IMR-90 (cell line): ENCODE measurements around the gene ZNF181. TPM values are rescaled to one million over a fixed set of nuclear protein-coding genes. Genes with fewer than 3 reads are reported as not detected.

Experiments used
- ATAC-seq: fragments of 200-7000 bp; cut with Tn5 transposase; 2 replicates; pipeline ENCODE4 v1.9.1; 2020; ENCODE audit warnings: low read depth, mild to moderate bottlenecking, moderate library complexity
- BruUV-seq: library from RNA; stranded (reverse); fragments of 400-500 nt; replicated peaks from 2 replicates; lab custom pipeline; 2021; lab: Mats Ljungman, UMichigan
- CTCF ChIA-PET: fragments of 300-600 bp; formaldehyde crosslinking; extraction: SDS; loops from one replicate; lab custom pipeline; 2021; ENCODE audit warnings: antibody characterized with exemption; lab: Yijun Ruan, JAX
- POLR2A ChIA-PET: fragments of 300-600 bp; sonication (Branson Sonifier 250); formaldehyde crosslinking; loops from one replicate; lab custom pipeline; 2022; ENCODE audit warnings: antibody characterized with exemption; ENCODE audit not compliant: unreplicated experiment; lab: Charles Lee
- DNase-seq: peaks from one replicate; pipeline ENCODE4 v3.0.0; 2013
- H2AFZ ChIP-seq: replicated peaks from 2 replicates; pipeline ENCODE3; 2013; ENCODE audit warnings: low read length, mild to moderate bottlenecking; ENCODE audit not compliant: poor library complexity
- H2AK5ac ChIP-seq: 2 replicates; pipeline ENCODE4 v1.6.1; 2013; ENCODE audit warnings: low read depth, low read length, inconsistent platforms
- H2AK9ac ChIP-seq: replicated peaks from 2 replicates; pipeline ENCODE3; 2013; ENCODE audit warnings: mild to moderate bottlenecking, low read depth, low read length, moderate library complexity; ENCODE audit not compliant: poor library complexity
- H2BK120ac ChIP-seq: 2 replicates; pipeline ENCODE4 v1.6.1; 2013; ENCODE audit warnings: low read depth, low read length, inconsistent platforms
- H2BK15ac ChIP-seq: 3 replicates; pipeline ENCODE4 v1.6.1; 2013; ENCODE audit warnings: low read depth, low read length, inconsistent platforms
- H2BK20ac ChIP-seq: 2 replicates; pipeline ENCODE4 v1.6.1; 2013; ENCODE audit warnings: low read depth, mild to moderate bottlenecking, inconsistent platforms, low read length, moderate library complexity
- H2BK5ac ChIP-seq: 2 replicates; pipeline ENCODE4 v1.6.1; 2013; ENCODE audit warnings: mild to moderate bottlenecking, low read depth, low read length, inconsistent platforms; ENCODE audit not compliant: poor library complexity, severe bottlenecking
- H3K14ac ChIP-seq: replicated peaks from 2 replicates; pipeline ENCODE4 v1.6.1; 2013; ENCODE audit warnings: low read depth, low read length, inconsistent platforms
- H3K18ac ChIP-seq: 2 replicates; pipeline ENCODE4 v1.6.1; 2013; ENCODE audit warnings: low read depth, low read length, control low read depth
- H3K23ac ChIP-seq: 2 replicates; pipeline ENCODE4 v1.6.1; 2013; ENCODE audit warnings: low read depth, low read length, inconsistent platforms
- H3K27ac ChIP-seq: 2 replicates; pipeline ENCODE4 v1.5.1; 2013; ENCODE audit warnings: mild to moderate bottlenecking, control low read depth, low read length; ENCODE audit not compliant: insufficient read depth
- H3K27me3 ChIP-seq: 2 replicates; pipeline ENCODE4 v1.6.1; 2013; ENCODE audit warnings: low read length; ENCODE audit not compliant: control insufficient read depth, insufficient read depth
- H3K36me3 ChIP-seq: 2 replicates; pipeline ENCODE4 v1.6.1; 2013; ENCODE audit warnings: low read length, mixed read lengths; ENCODE audit not compliant: control insufficient read depth, insufficient read depth
- H3K4ac ChIP-seq: 2 replicates; pipeline ENCODE4 v1.6.1; 2013; ENCODE audit warnings: low read depth, low read length, inconsistent platforms
- H3K4me1 ChIP-seq: 2 replicates; pipeline ENCODE4 v1.6.1; 2013; ENCODE audit warnings: low read length, mixed read lengths; ENCODE audit not compliant: control insufficient read depth, insufficient read depth
- H3K4me2 ChIP-seq: 2 replicates; pipeline ENCODE4 v1.6.1; 2013; ENCODE audit warnings: low read depth, mild to moderate bottlenecking, control low read depth, low read length, moderate library complexity
- H3K4me3 ChIP-seq: 2 replicates; pipeline ENCODE4 v1.5.1; 2013; ENCODE audit warnings: low read depth, mild to moderate bottlenecking, control low read depth, low read length, moderate library complexity; ENCODE audit not compliant: insufficient read depth
- H3K56ac ChIP-seq: 2 replicates; pipeline ENCODE4 v1.6.1; 2013; ENCODE audit warnings: low read length, inconsistent platforms; ENCODE audit not compliant: insufficient read depth; ENCODE audit errors: extremely low read depth
- H3K79me1 ChIP-seq, 2 experiments: 2 replicates each; pipeline ENCODE4 v1.6.1; 2013; ENCODE audit warnings: low read length in 2 of 2, inconsistent platforms in 1 of 2, low read depth in 1 of 2
- H3K9ac ChIP-seq: 2 replicates; pipeline ENCODE4 v1.6.1; 2013; ENCODE audit warnings: low read depth, low read length, control low read depth
- H3K9me1 ChIP-seq: 2 replicates; pipeline ENCODE4 v1.6.1; 2013; ENCODE audit warnings: low read length, inconsistent platforms; ENCODE audit not compliant: insufficient read depth
- H3K9me3 ChIP-seq: 2 replicates; pipeline ENCODE4 v1.6.1; 2013; ENCODE audit warnings: low read length; ENCODE audit not compliant: control insufficient read depth, insufficient read depth
- H4K20me1 ChIP-seq: 2 replicates; pipeline ENCODE4 v1.6.1; 2013; ENCODE audit warnings: low read length, inconsistent platforms; ENCODE audit not compliant: insufficient read depth
- H4K5ac ChIP-seq: 2 replicates; pipeline ENCODE4 v1.6.1; 2013; ENCODE audit warnings: mild to moderate bottlenecking, low read depth, low read length, control low read depth
- H4K8ac ChIP-seq, 2 experiments: 2 replicates each; pipeline ENCODE4 v1.6.1; 2013; ENCODE audit warnings: low read depth in 2 of 2, low read length in 2 of 2, control low read depth in 1 of 2, inconsistent platforms in 1 of 2
- H4K91ac ChIP-seq: 2 replicates; pipeline ENCODE4 v1.6.1; 2013; ENCODE audit warnings: low read depth, low read length, inconsistent platforms; ENCODE audit not compliant: insufficient read depth
- FOS ChIP-seq: fragments of 150-350 bp; IDR thresholded peaks from 2 replicates; pipeline ENCODE4 v1.6.1; 2016; ENCODE audit warnings: low read depth, low read length
- MAZ ChIP-seq: IDR thresholded peaks from 2 replicates; pipeline ENCODE4 v1.6.1; 2012; ENCODE audit warnings: low read depth, mild to moderate bottlenecking, low read length, improper control_type of control experiment, moderate library complexity, borderline replicate concordance
- MXI1 ChIP-seq: IDR thresholded peaks from 2 replicates; pipeline ENCODE4 v1.6.1; 2012; ENCODE audit warnings: low read depth, mild to moderate bottlenecking, low read length, moderate library complexity, borderline replicate concordance
- NFE2L2 ChIP-seq: fragments of 150-350 bp; IDR thresholded peaks from 2 replicates; pipeline ENCODE4 v1.6.1; 2016; ENCODE audit warnings: low read depth, mild to moderate bottlenecking, low read length
- RAD21 ChIP-seq: IDR thresholded peaks from 2 replicates; pipeline ENCODE4 v1.6.1; 2012; ENCODE audit warnings: low read length, improper control_type of control experiment
- SMC3 ChIP-seq: fragments of 150-350 bp; IDR thresholded peaks from 2 replicates; pipeline ENCODE4 v1.6.1; 2016; ENCODE audit warnings: low read depth, mild to moderate bottlenecking, antibody characterized with exemption, low read length, moderate library complexity
- WGBS, 2 experiments: methylation state at CpG; one replicate each; pipeline versions ENCODE4 v1.1.5 to v1.1.7; 2013; ENCODE audit warnings: missing lambda C conversion rate in 2 of 2; ENCODE audit not compliant: insufficient read length in 1 of 2; ENCODE audit errors: extremely low coverage in 2 of 2; 5-methylcytosine and 5-hydroxymethylcytosine counted together
- dilution Hi-C: fragments of 300-500 bp; cut with HindIII; formaldehyde crosslinking; loops from one replicate; pipeline ENCODE4 v1.14.3; 2018; ENCODE audit warnings: low sequenced_read_pairs; ENCODE audit not compliant: unreplicated experiment
- in situ Hi-C: fragments of 300-500 bp; cut with MboI; formaldehyde crosslinking; loops from 3 replicates; pipeline ENCODE4 v1.14.3; 2019; ENCODE audit warnings: low sequenced_read_pairs, inconsistent platforms, mixed read lengths
- intact Hi-C: fragments of 100-400 bp; cut with micrococcal nuclease; formaldehyde crosslinking; loops from 2 replicates; pipeline ENCODE4 v1.10.0; 2022
- polyA plus RNA-seq, 3 experiments: library from polyadenylated mRNA; depleted of rRNA; stranded (reverse); fragments of >200 nt; gene quantifications; 2 replicates each; pipeline ENCODE4 v1.2.3, GENCODE V29; 2012; ENCODE audit warnings: low replicate concordance in 1 of 3
- total RNA-seq: library from RNA; depleted of rRNA; stranded (reverse); fragments of >200 nt; gene quantifications from 2 replicates; pipeline ENCODE4 v1.2.3, GENCODE V29; 2012
- TF ChIP-seq, protein P1 (sequence below): fragments of 150-350 bp; IDR thresholded peaks from 2 replicates; pipeline ENCODE4 v1.6.1; 2017; ENCODE audit warnings: mild to moderate bottlenecking, antibody characterized with exemption, low read length, low read depth
- TF ChIP-seq, protein P2 (sequence below): conservative IDR thresholded peaks from 2 replicates; pipeline ENCODE4 v1.5.1; 2012; ENCODE audit warnings: mild to moderate bottlenecking, low read depth, low read length, improper control_type of control experiment

The ZNF181 gene
- total and polyA plus RNA-seq, 2 of the 4 experiments (the other 2 are of a cell fraction) = 3.8 to 7.5 TPM

DNA sequence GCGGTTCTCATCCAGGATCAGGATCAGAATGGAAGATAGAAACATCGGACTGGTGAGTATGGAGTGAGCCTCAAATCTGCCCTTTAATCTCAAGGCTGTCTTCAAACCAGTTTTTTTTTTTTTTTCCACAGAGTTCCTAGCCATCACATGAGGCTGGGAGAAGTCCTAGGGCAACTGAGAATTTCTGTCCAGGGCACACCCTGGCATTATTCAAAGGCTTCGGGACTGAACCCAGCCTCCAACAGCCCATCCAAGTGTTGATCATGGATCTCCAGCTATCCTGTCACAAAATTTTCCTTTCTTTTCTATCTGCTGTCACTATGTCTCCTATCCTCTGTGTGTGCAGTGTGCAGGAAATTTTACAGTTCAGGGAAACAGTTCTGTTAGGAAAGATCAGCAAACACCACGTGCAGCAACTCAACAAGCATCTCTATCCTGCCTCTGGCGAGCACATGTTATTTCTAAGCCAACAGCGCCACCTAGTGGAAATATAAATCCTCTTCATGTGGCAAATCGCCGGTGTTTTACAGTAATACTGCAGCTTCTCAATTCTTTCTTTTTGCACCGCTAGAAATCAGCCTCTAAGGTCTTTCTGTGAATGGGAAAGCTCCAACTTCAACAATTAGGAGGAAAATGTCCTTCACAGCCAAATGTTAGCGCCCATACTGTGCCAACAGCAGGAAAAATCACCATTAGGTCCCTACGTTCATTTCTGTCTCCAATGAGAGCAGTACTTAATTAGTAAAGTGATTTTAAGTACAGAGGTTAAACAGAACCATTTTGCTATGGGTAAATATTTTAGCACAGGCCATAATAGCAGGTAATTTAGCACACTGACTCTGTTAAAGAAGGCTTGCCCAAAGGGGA lies 21.4 kb upstream of the ZNF181 start:
- Histone ChIP-seq H3K4me3 (no peak overlapping the region), H3K23ac (no peak overlapping the region), H3K9ac (no peak overlapping the region), H3K4me2 (no peak overlapping the region), H2BK15ac (no peak overlapping the region), H2AK5ac (no peak overlapping the region), H4K20me1 (no peaks in the 10 kb centered on the region), H2BK20ac (no peak overlapping the region), H2BK120ac (no peak overlapping the region), H3K27me3 (no peaks in the 10 kb centered on the region), H3K4ac (no peak overlapping the region), H3K9me3 (peaks cover 3% of the 10 kb centered on the region), H3K79me1 (no peaks in the 10 kb centered on the region), H3K18ac (no peak overlapping the region), H3K36me3 (no peaks in the 10 kb centered on the region), H2AK9ac (no peak overlapping the region), H3K4me1 (no peaks in the 10 kb centered on the region), H3K56ac (no peak overlapping the region), H4K5ac (no peak overlapping the region), H4K8ac (no peak overlapping the region), H3K14ac (no peak overlapping the region), H3K9me1 (no peaks in the 10 kb centered on the region), H2BK5ac (no peak overlapping the region), H3K27ac (no peak overlapping the region), H2AFZ (no peak overlapping the region), H4K91ac (no peak overlapping the region)
- POLR2A ChIA-PET = no interaction called here
- dilution Hi-C loops (no loop called here), in situ Hi-C loops (loop anchor here (5.0 to 25.0 kb wide), 2 partner anchors 75 to 575 kb away; no protein-coding TSS in a partner anchor), intact Hi-C loops (loop anchor here (1.0 to 5.0 kb wide), 6 partner anchors 73 to 670 kb away; no protein-coding TSS in a partner anchor)
- TF ChIP-seq SMC3 (peak; percentile 80), NFE2L2 (no peak), MXI1 (no peak), MAZ (no peak), RAD21 (peak; percentile 86), FOS (no peak)
- TF ChIP-seq, protein P1, sequence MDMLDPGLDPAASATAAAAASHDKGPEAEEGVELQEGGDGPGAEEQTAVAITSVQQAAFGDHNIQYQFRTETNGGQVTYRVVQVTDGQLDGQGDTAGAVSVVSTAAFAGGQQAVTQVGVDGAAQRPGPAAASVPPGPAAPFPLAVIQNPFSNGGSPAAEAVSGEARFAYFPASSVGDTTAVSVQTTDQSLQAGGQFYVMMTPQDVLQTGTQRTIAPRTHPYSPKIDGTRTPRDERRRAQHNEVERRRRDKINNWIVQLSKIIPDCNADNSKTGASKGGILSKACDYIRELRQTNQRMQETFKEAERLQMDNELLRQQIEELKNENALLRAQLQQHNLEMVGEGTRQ = peak; percentile 74
- TF ChIP-seq, protein P2, sequence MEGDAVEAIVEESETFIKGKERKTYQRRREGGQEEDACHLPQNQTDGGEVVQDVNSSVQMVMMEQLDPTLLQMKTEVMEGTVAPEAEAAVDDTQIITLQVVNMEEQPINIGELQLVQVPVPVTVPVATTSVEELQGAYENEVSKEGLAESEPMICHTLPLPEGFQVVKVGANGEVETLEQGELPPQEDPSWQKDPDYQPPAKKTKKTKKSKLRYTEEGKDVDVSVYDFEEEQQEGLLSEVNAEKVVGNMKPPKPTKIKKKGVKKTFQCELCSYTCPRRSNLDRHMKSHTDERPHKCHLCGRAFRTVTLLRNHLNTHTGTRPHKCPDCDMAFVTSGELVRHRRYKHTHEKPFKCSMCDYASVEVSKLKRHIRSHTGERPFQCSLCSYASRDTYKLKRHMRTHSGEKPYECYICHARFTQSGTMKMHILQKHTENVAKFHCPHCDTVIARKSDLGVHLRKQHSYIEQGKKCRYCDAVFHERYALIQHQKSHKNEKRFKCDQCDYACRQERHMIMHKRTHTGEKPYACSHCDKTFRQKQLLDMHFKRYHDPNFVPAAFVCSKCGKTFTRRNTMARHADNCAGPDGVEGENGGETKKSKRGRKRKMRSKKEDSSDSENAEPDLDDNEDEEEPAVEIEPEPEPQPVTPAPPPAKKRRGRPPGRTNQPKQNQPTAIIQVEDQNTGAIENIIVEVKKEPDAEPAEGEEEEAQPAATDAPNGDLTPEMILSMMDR = peak; percentile 81
- WGBS, 2 experiments = 3% methylated on average over 4 of the region's 11 CpGs; no CpG with 5 or more reads in 1 of the 2 experiments
- ATAC-seq = peak; percentile 89
- DNase-seq = peak; percentile 82
- no TSS peak for BruUV-seq
- CTCF ChIA-PET = interaction anchor here (0.6 to 1.3 kb wide), 4 partner anchors 40 to 74 kb away, joined by 3 read pairs; no protein-coding TSS in a partner anchor
